Motor neuron (in vitro differentiated cells): ENCODE measurements around the gene NUP85. TPM values are rescaled to one million over a fixed set of nuclear protein-coding genes. Genes with fewer than 3 reads are reported as not detected.

Experiments used
- total RNA-seq, 8 experiments: library from RNA; unstranded; fragments of 300-600 nt; gene quantifications; 2 replicates each; pipeline versions ENCODE4 v1.2.3 to v1.2.4, GENCODE V29; 2022

The NUP85 gene
- total RNA-seq, 8 experiments from 2014 or later, result 16.0 to 69.3 (median 21.0) TPM

Other genes starting within 250 kb of the NUP85 start
- gene HID1, start 232.9 kb upstream of the NUP85 start, total RNA-seq, result 10 to 100 TPM in 5 of 8 experiments, 1 to 10 TPM in 2, under 1 TPM in 1; 0.36 to 16.8 (median 12.3) TPM
- 10 to 100 TPM in 6 of 8 experiments, 1 to 10 TPM in 2; 8.1 to 18.0 (median 13.6) TPM for gene CDR2L, start 218.0 kb upstream of the NUP85 start, total RNA-seq
- 10 to 100 TPM; 27.6 to 52.5 (median 34.8) TPM for gene MRPL58, start 193.0 kb upstream of the NUP85 start, total RNA-seq
- gene ATP5PD, start 158.7 kb upstream of the NUP85 start, total RNA-seq, result 100 to 1,000 TPM; 282 to 662 (median 376) TPM
- 10 to 100 TPM; 13.2 to 41.6 (median 30.6) TPM for gene KCTD2, start 158.5 kb upstream of the NUP85 start, total RNA-seq
- gene SLC16A5, start 117.7 kb upstream of the NUP85 start, total RNA-seq, result 10 to 100 TPM in 2 of 8 experiments, 1 to 10 TPM in 1, under 1 TPM in 2, not detected in 3; 0.09 to 16.6 (median 5.0) TPM
- gene ARMC7, start 95.7 kb upstream of the NUP85 start, total RNA-seq, result 10 to 100 TPM in 2 of 8 experiments, 1 to 10 TPM in 6; 3.7 to 11.3 (median 6.1) TPM
- 10 to 100 TPM; 30.0 to 86.8 (median 41.9) TPM for gene NT5C, start 73.9 kb upstream of the NUP85 start, total RNA-seq
- gene JPT1, start 51.2 kb upstream of the NUP85 start, total RNA-seq, result 100 to 1,000 TPM in 7 of 8 experiments, 10 to 100 TPM in 1; 95.0 to 664 (median 275) TPM
- gene SUMO2, start 22.7 kb upstream of the NUP85 start, total RNA-seq, result 100 to 1,000 TPM; 114 to 263 (median 169) TPM
- gene GGA3, start 55.9 kb downstream of the NUP85 start, total RNA-seq, result 10 to 100 TPM; 13.0 to 39.2 (median 18.9) TPM
- 100 to 1,000 TPM in 1 of 8 experiments, 10 to 100 TPM in 7; 48.2 to 108 (median 78.7) TPM for gene MRPS7, start 56.2 kb downstream of the NUP85 start, total RNA-seq
- 10 to 100 TPM in 7 of 8 experiments, 1 to 10 TPM in 1; 9.8 to 21.2 (median 16.3) TPM for gene MIF4GD, start 65.6 kb downstream of the NUP85 start, total RNA-seq
- gene SLC25A19, start 83.8 kb downstream of the NUP85 start, total RNA-seq, result 10 to 100 TPM in 2 of 8 experiments, 1 to 10 TPM in 6; 3.7 to 17.9 (median 5.9) TPM
- 10 to 100 TPM; 37.1 to 76.5 (median 43.9) TPM for gene GRB2, start 200.0 kb downstream of the NUP85 start, total RNA-seq